PFSK-1 (cell line): Measurements from ENCODE around the gene RBM38.

ENCODE experiments used
- FOXP2 ChIP-seq: optimal IDR thresholded peaks from 2 replicates; pipeline ENCODE3; 2011; ENCODE audit warnings: borderline replicate concordance, control low read depth, inconsistent platforms; ENCODE audit not compliant: insufficient read depth; ENCODE audit errors: extremely low read length, extremely low read depth
- POLR2AphosphoS5 ChIP-seq: IDR thresholded peaks from 2 replicates; pipeline ENCODE4 v1.6.1; 2012; ENCODE audit warnings: low read depth, mild to moderate bottlenecking, control low read depth, low read length, moderate library complexity
- SIN3A ChIP-seq: IDR thresholded peaks from 2 replicates; pipeline ENCODE4 v1.6.1; 2012; ENCODE audit warnings: mild to moderate bottlenecking, low read length, moderate library complexity, borderline replicate concordance; ENCODE audit not compliant: insufficient read depth
- TAF1 ChIP-seq: IDR thresholded peaks from 2 replicates; pipeline ENCODE4 v1.6.1; 2012; ENCODE audit warnings: low read length, control low read depth, borderline replicate concordance; ENCODE audit not compliant: insufficient read depth
- TF ChIP-seq, protein P1 (sequence below), 2 experiments: IDR thresholded peaks; 2 replicates each; pipeline versions ENCODE4 v1.6.1 to v1.8.0; 2011 to 2012; ENCODE audit warnings: low read depth in 2 of 2, low read length in 2 of 2, control low read depth in 1 of 2, inconsistent platforms in 1 of 2, mild to moderate bottlenecking in 1 of 2, moderate library complexity in 1 of 2; ENCODE audit not compliant: insufficient read depth in 1 of 2

The RBM38 gene

GRCh38 chr20:57403216-57403615 is 12.0 kb downstream of the RBM38 start:
- no peak for TF ChIP-seq SIN3A
- no peak for TF ChIP-seq FOXP2

GRCh38 chr20:57404006-57404405 is 12.8 kb downstream of the RBM38 start:
- TF ChIP-seq FOXP2 (no peak), SIN3A (no peak), TAF1 (no peak), POLR2AphosphoS5 (no peak)
- TF ChIP-seq, protein P1, sequence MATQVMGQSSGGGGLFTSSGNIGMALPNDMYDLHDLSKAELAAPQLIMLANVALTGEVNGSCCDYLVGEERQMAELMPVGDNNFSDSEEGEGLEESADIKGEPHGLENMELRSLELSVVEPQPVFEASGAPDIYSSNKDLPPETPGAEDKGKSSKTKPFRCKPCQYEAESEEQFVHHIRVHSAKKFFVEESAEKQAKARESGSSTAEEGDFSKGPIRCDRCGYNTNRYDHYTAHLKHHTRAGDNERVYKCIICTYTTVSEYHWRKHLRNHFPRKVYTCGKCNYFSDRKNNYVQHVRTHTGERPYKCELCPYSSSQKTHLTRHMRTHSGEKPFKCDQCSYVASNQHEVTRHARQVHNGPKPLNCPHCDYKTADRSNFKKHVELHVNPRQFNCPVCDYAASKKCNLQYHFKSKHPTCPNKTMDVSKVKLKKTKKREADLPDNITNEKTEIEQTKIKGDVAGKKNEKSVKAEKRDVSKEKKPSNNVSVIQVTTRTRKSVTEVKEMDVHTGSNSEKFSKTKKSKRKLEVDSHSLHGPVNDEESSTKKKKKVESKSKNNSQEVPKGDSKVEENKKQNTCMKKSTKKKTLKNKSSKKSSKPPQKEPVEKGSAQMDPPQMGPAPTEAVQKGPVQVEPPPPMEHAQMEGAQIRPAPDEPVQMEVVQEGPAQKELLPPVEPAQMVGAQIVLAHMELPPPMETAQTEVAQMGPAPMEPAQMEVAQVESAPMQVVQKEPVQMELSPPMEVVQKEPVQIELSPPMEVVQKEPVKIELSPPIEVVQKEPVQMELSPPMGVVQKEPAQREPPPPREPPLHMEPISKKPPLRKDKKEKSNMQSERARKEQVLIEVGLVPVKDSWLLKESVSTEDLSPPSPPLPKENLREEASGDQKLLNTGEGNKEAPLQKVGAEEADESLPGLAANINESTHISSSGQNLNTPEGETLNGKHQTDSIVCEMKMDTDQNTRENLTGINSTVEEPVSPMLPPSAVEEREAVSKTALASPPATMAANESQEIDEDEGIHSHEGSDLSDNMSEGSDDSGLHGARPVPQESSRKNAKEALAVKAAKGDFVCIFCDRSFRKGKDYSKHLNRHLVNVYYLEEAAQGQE (IDR thresholded peaks at IDR 0.05; ENCODE audit: insufficient read depth in 1 of 2, low read depth in 2 of 2, low read length in 2 of 2): no peak

DNA sequence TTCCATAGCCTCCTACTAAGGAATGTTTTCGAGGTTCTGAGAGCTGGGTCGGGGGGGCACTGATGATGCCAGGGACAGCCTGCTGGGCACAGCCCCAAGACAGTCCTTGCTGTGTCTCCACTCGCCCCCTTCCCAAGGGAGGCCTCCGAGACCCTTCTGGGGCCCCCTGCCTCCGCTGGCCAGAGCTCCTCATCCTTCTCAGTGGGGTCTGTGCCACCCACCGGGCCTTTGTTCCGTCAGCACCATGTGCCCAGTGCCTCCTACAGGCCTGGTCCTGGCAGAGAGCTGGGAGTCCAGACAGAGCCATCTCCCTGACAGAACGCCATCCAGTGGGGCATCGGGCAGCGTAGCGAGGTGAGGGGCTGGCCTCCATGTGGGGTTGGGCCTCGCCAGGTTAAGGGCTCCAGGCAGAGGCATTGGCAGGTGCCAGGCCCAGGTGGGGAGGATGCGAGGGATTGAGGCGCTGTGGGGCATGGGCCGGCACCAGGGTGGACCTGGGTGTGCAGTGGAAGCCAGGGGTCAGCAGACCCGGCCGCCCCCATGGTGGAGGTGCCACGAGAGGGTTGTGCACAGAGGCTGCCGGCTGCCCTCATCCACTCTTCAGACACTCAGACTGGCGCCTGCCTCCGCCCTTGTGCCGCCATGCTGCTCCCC is 13.3 kb downstream of the RBM38 start:
- TF ChIP-seq SIN3A: no peak
- no peak for TF ChIP-seq POLR2AphosphoS5
- no peak for TF ChIP-seq TAF1
- TF ChIP-seq FOXP2: no peak
- TF ChIP-seq, protein P1 (IDR thresholded peaks at IDR 0.05; ENCODE audit: insufficient read depth in 1 of 2, low read depth in 2 of 2, low read length in 2 of 2): no peak

DNA sequence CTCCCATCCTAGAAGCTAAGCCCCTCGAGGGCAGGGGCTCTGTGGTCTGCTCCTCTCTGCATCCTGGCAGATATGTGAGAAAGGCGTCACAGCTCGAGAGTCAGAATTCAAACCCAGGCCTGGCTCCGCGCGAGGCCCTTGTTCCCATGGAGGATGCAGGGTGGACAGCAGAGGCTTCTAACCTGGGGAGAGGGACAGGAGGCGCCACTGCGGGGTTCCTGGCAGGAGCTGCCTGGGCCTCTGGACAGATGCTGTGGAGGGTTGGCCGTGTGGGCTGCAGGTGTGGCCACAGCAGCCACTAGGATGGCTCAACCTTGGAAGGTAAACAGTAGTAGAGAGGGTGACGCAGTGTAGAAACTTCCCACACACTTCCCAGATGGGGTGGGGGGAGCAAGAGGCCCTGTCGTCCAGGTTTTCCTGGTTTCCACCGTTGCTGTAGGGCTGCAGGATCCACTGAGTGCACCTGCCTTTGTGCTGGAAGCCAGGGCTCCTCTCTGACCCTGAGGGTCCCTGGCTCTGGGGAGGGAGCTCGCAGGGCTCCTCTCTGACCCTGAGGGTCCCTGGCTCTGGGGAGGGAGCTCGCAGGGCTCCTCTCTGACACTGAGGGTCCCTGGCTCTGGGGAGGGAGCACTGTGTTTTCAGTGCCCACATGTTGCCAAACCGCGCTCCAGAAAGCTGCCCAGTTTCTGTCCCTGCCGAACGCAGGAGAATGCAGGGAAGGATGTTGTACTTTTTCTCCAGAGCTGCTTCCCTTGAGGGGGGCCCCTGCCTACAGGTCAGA is 14.2 kb downstream of the RBM38 start:
- TF ChIP-seq SIN3A (no peak), FOXP2 (no peak), TAF1 (no peak), POLR2AphosphoS5 (no peak)
- TF ChIP-seq, protein P1 (IDR thresholded peaks at IDR 0.05; ENCODE audit: insufficient read depth in 1 of 2, low read depth in 2 of 2, low read length in 2 of 2): no peak

DNA sequence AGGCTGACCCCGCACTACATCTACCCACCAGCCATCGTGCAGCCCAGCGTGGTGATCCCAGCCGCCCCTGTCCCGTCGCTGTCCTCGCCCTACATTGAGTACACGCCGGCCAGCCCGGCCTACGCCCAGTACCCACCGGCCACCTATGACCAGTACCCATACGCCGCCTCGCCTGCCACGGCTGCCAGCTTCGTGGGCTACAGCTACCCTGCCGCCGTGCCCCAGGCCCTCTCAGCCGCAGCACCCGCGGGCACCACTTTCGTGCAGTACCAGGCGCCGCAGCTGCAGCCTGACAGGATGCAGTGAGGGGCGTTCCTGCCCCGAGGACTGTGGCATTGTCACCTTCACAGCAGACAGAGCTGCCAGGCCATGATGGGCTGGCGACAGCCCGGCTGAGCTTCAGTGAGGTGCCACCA is 16.4 kb downstream of the RBM38 start:
- TF ChIP-seq, protein P1 (IDR thresholded peaks at IDR 0.05; ENCODE audit: insufficient read depth in 1 of 2, low read depth in 2 of 2, low read length in 2 of 2): no peak
- TF ChIP-seq SIN3A: no peak
- TF ChIP-seq TAF1: no peak
- no peak for TF ChIP-seq FOXP2
- TF ChIP-seq POLR2AphosphoS5: no peak
